Nephron (organoid): ENCODE results near the gene NSMCE3.

Experiments
- H3K27ac Mint-ChIP-seq, 3 experiments: 2 replicates each; pipeline ENCODE4 v1.8.0; 2020; ENCODE audit warnings: mixed read lengths in 3 of 3, mild to moderate bottlenecking in 2 of 3, moderate library complexity in 1 of 3
- H3K27me3 Mint-ChIP-seq: 2 replicates; pipeline ENCODE4 v1.8.0; 2021; ENCODE audit warnings: low read depth, mild to moderate bottlenecking, moderate library complexity, mixed read lengths
- H3K36me3 Mint-ChIP-seq: 2 replicates; pipeline ENCODE4 v1.8.0; 2020; ENCODE audit warnings: low read depth, mixed read lengths
- H3K4me1 Mint-ChIP-seq: 2 replicates; pipeline ENCODE4 v1.8.0; 2020; ENCODE audit warnings: mixed read lengths
- H3K4me3 Mint-ChIP-seq, 3 experiments: 2 replicates each; pipeline ENCODE4 v1.8.0; 2020; ENCODE audit warnings: mild to moderate bottlenecking in 3 of 3, mixed read lengths in 3 of 3, moderate library complexity in 2 of 3
- H3K9me3 Mint-ChIP-seq: 2 replicates; pipeline ENCODE4 v1.8.0; 2020; ENCODE audit warnings: mixed read lengths
- CTCF ChIP-seq, 3 experiments: fragments of 200-600 bp; sonication (generic); IDR thresholded peaks; one replicate each; pipeline ENCODE4 v1.5.0; 2021; ENCODE audit warnings: antibody characterized with exemption in 3 of 3; ENCODE audit not compliant: unreplicated experiment in 3 of 3

NSMCE3 gene

GRCh38 chr15:29260896-29261295, 8.7 kb downstream of the NSMCE3 start:
- no peak overlapping the region for H3K4me3 Mint-ChIP-seq

GRCh38 chr15:29259233-29259632, 10.4 kb downstream of the NSMCE3 start:
- no peaks in the 10 kb centered on the region for H3K9me3 Mint-ChIP-seq
- no peak overlapping the region for H3K4me3 Mint-ChIP-seq
- no peak overlapping the region for H3K27ac Mint-ChIP-seq
- no peaks in the 10 kb centered on the region for H3K4me1 Mint-ChIP-seq
- no peak for TF ChIP-seq CTCF (IDR thresholded peaks at IDR 0.05; ENCODE audit: unreplicated experiment in 3 of 3)
- H3K27me3 Mint-ChIP-seq: no peaks in the 10 kb centered on the region
- H3K36me3 Mint-ChIP-seq: no peaks in the 10 kb centered on the region

More at GRCh38 chr15:29260896-29261295, 8.7 kb downstream of the NSMCE3 start:
- Mint-ChIP-seq H3K36me3 (no peaks in the 10 kb centered on the region), H3K27me3 (no peaks in the 10 kb centered on the region), H3K27ac (no peak overlapping the region), H3K9me3 (no peaks in the 10 kb centered on the region), H3K4me1 (peaks cover 5% of the 10 kb centered on the region)
- TF ChIP-seq CTCF (IDR thresholded peaks at IDR 0.05; ENCODE audit: unreplicated experiment in 3 of 3): no peak

- Mint-ChIP-seq H3K36me3 (no peaks in the 10 kb centered on the region), H3K27ac (no peak overlapping the region), H3K4me3 (no peak overlapping the region), H3K4me1 (no peaks in the 10 kb centered on the region), H3K27me3 (no peaks in the 10 kb centered on the region), H3K9me3 (no peaks in the 10 kb centered on the region)
- no peak for TF ChIP-seq CTCF (IDR thresholded peaks at IDR 0.05; ENCODE audit: unreplicated experiment in 3 of 3)
Measured at GRCh38 chr15:29252234-29252633, 17.4 kb downstream of the NSMCE3 start.

- no peak overlapping the region for H3K27ac Mint-ChIP-seq
- H3K9me3 Mint-ChIP-seq: no peaks in the 10 kb centered on the region
- TF ChIP-seq CTCF (IDR thresholded peaks at IDR 0.05; ENCODE audit: unreplicated experiment in 3 of 3): no peak
- H3K4me3 Mint-ChIP-seq: no peak overlapping the region
- H3K36me3 Mint-ChIP-seq: no peaks in the 10 kb centered on the region
- H3K4me1 Mint-ChIP-seq: no peaks in the 10 kb centered on the region
- no peaks in the 10 kb centered on the region for H3K27me3 Mint-ChIP-seq
Measured at GRCh38 chr15:29244544-29244943, 25.1 kb downstream of the NSMCE3 start.

GRCh38 chr15:29244123-29244522, 25.5 kb downstream of the NSMCE3 start:
- Mint-ChIP-seq H3K27me3 (peaks cover 3% of the 10 kb centered on the region), H3K4me1 (no peaks in the 10 kb centered on the region), H3K9me3 (no peaks in the 10 kb centered on the region), H3K36me3 (no peaks in the 10 kb centered on the region), H3K4me3 (no peak overlapping the region), H3K27ac (no peak overlapping the region)
- TF ChIP-seq CTCF (IDR thresholded peaks at IDR 0.05; ENCODE audit: unreplicated experiment in 3 of 3): no peak

- H3K36me3 Mint-ChIP-seq: no peaks in the 10 kb centered on the region
- H3K27ac Mint-ChIP-seq: no peak overlapping the region
- no peak for TF ChIP-seq CTCF (IDR thresholded peaks at IDR 0.05; ENCODE audit: unreplicated experiment in 3 of 3)
- H3K4me3 Mint-ChIP-seq: no peak overlapping the region
- H3K9me3 Mint-ChIP-seq: no peaks in the 10 kb centered on the region
- peaks cover 4% of the 10 kb centered on the region for H3K27me3 Mint-ChIP-seq
- no peaks in the 10 kb centered on the region for H3K4me1 Mint-ChIP-seq
Measured at GRCh38 chr15:29242456-29243242, 27.0 kb downstream of the NSMCE3 start.
